PC-9 (cell line): ENCODE measurements around the gene PTPN14. TPM values are rescaled to one million over a fixed set of nuclear protein-coding genes. Genes with fewer than 3 reads are reported as not detected.

Experiments used
- BruUV-seq: library from RNA; stranded (reverse); fragments of 400-500 nt; replicated peaks from 2 replicates; lab custom pipeline; 2021; lab: Mats Ljungman, UMichigan
- CTCF ChIA-PET: fragments of 300-600 bp; sonication (Branson Sonifier 250); formaldehyde crosslinking; loops from one replicate; lab custom pipeline; 2022; ENCODE audit warnings: antibody characterized with exemption; lab: Charles Lee
- POLR2A ChIA-PET: fragments of 300-600 bp; sonication (Branson Sonifier 250); formaldehyde crosslinking; loops from one replicate; lab custom pipeline; 2022; ENCODE audit warnings: antibody characterized with exemption; ENCODE audit not compliant: unreplicated experiment; lab: Charles Lee
- DNase-seq, 2 experiments: peaks; one replicate each; pipeline versions ENCODE4 v3.0.0 to v3.0.0-alpha.2; 2015 to 2022; ENCODE audit warnings: mixed read lengths in 1 of 2
- H2AFZ ChIP-seq: fragments of 200-600 bp; sonication (generic); 2 replicates; pipeline ENCODE4 v1.8.1; 2017; ENCODE audit warnings: antibody characterized with exemption
- H3F3A ChIP-seq: fragments of 200-600 bp; sonication (generic); 2 replicates; pipeline ENCODE4 v1.8.1; 2017; ENCODE audit warnings: antibody characterized with exemption, mild to moderate bottlenecking, low read depth; ENCODE audit not compliant: insufficient read depth
- H3K27ac ChIP-seq: fragments of 200-600 bp; sonication (generic); 2 replicates; pipeline ENCODE4 v1.6.1; 2016; ENCODE audit warnings: mixed run types
- H3K27me3 ChIP-seq: fragments of 200-600 bp; sonication (generic); 2 replicates; pipeline ENCODE4 v1.6.1; 2016; ENCODE audit warnings: low read depth, mixed run types; ENCODE audit not compliant: insufficient read depth
- H3K36me3 ChIP-seq: fragments of 200-600 bp; sonication (generic); 2 replicates; pipeline ENCODE4 v1.6.1; 2016; ENCODE audit warnings: low read depth, mixed run types
- H3K4me1 ChIP-seq: fragments of 200-600 bp; sonication (generic); replicated peaks from 2 replicates; pipeline ENCODE4 v1.6.1; 2016; ENCODE audit warnings: mixed run types; ENCODE audit not compliant: insufficient read depth
- H3K4me2 ChIP-seq: fragments of 200-600 bp; sonication (generic); 2 replicates; pipeline ENCODE4 v1.6.1; 2017; ENCODE audit warnings: mixed run types
- H3K4me3 ChIP-seq: fragments of 200-600 bp; sonication (generic); 2 replicates; pipeline ENCODE4 v1.6.1; 2016; ENCODE audit warnings: mixed run types
- H3K79me2 ChIP-seq: fragments of 200-600 bp; sonication (generic); 2 replicates; pipeline ENCODE4 v1.6.1; 2017; ENCODE audit warnings: low read depth, mixed run types
- H3K9me2 ChIP-seq: fragments of 200-600 bp; sonication (generic); 2 replicates; pipeline ENCODE4 v1.8.1; 2017; ENCODE audit warnings: mild to moderate bottlenecking; ENCODE audit not compliant: insufficient read depth
- H3K9me3 ChIP-seq: fragments of 200-600 bp; sonication (generic); 2 replicates; pipeline ENCODE4 v1.8.1; 2016; ENCODE audit warnings: low read depth; ENCODE audit not compliant: insufficient read depth
- H4K20me1 ChIP-seq: fragments of 200-600 bp; sonication (generic); 2 replicates; pipeline ENCODE4 v1.8.1; 2017; ENCODE audit not compliant: insufficient read depth
- CTCF ChIP-seq: fragments of 200-600 bp; sonication (generic); conservative IDR thresholded peaks from 2 replicates; pipeline ENCODE4 v1.6.1; 2017; ENCODE audit warnings: mixed run types, antibody characterized with exemption, mild to moderate bottlenecking, moderate library complexity
- EZH2 ChIP-seq: fragments of 200-600 bp; sonication (generic); IDR thresholded peaks from 2 replicates; pipeline ENCODE4 v1.8.0; 2017; ENCODE audit warnings: antibody characterized with exemption, low read depth
- intact Hi-C: fragments of 100-400 bp; cut with micrococcal nuclease; formaldehyde crosslinking; loops from one replicate; pipeline ENCODE4 v1.10.0; 2022; ENCODE audit not compliant: unreplicated experiment
- total RNA-seq: library from RNA; stranded (reverse); gene quantifications from 2 replicates; pipeline ENCODE4 v1.2.3, GENCODE V29; 2021

Gene PTPN14
- total RNA-seq, 1 experiment from 2014 or later: 78.9 TPM

- Histone ChIP-seq H3K4me3 (no peak overlapping the region), H3F3A (no peaks in the 10 kb centered on the region), H3K27ac (no peak overlapping the region), H3K36me3 (0 out of 2 replicates have a peak, but pooled peaks cover 4% of the 10 kb centered on the region), H3K4me2 (no peak overlapping the region), H3K79me2 (no peaks in the 10 kb centered on the region), H4K20me1 (no peaks in the 10 kb centered on the region), H3K9me3 (no peaks in the 10 kb centered on the region), H2AFZ (no peak overlapping the region), H3K9me2 (no peaks in the 10 kb centered on the region), H3K27me3 (no peaks in the 10 kb centered on the region), H3K4me1 (no peaks in the 10 kb centered on the region)
- intact Hi-C loops: no loop called here
- no peak for DNase-seq
- POLR2A ChIA-PET: no interaction called here
- CTCF ChIA-PET: interaction anchor here (0.6 to 1.0 kb wide), 2 partner anchors 69 to 187 kb away, joined by 3 read pairs; no protein-coding TSS in a partner anchor
- BruUV-seq: no TSS peak
- TF ChIP-seq EZH2 (no peak), CTCF (no peak)
Observed at GRCh38 chr1:214404154-214404553, 147.2 kb downstream of the PTPN14 start.

- Histone ChIP-seq H3K4me1 (no peaks in the 10 kb centered on the region), H4K20me1 (no peaks in the 10 kb centered on the region), H3F3A (no peaks in the 10 kb centered on the region), H3K4me3 (no peak overlapping the region), H3K4me2 (no peak overlapping the region), H3K79me2 (no peaks in the 10 kb centered on the region), H3K9me3 (no peaks in the 10 kb centered on the region), H3K27ac (no peak overlapping the region), H3K36me3 (0 out of 2 replicates have a peak, but pooled peaks cover 4% of the 10 kb centered on the region), H3K27me3 (no peaks in the 10 kb centered on the region), H3K9me2 (no peaks in the 10 kb centered on the region), H2AFZ (no peak overlapping the region)
- BruUV-seq: no TSS peak
- DNase-seq: no peak
- TF ChIP-seq EZH2 (no peak), CTCF (no peak)
- intact Hi-C loops: no loop called here
- POLR2A ChIA-PET: no interaction called here
- CTCF ChIA-PET: no interaction called here
Observed at GRCh38 chr1:214403431-214403830, 148.0 kb downstream of the PTPN14 start.

GRCh38 chr1:214402613-214403083 is 148.8 kb downstream of the PTPN14 start:
- Histone ChIP-seq H2AFZ (no peak overlapping the region), H3K4me3 (no peak overlapping the region), H3K27ac (no peak overlapping the region), H3F3A (no peaks in the 10 kb centered on the region), H3K4me2 (no peak overlapping the region), H4K20me1 (no peaks in the 10 kb centered on the region), H3K27me3 (no peaks in the 10 kb centered on the region), H3K79me2 (no peaks in the 10 kb centered on the region), H3K36me3 (0 out of 2 replicates have a peak, but pooled peaks cover 4% of the 10 kb centered on the region), H3K4me1 (no peaks in the 10 kb centered on the region), H3K9me3 (no peaks in the 10 kb centered on the region), H3K9me2 (no peaks in the 10 kb centered on the region)
- ChIA-PET POLR2A (no interaction called here), CTCF (no interaction called here)
- intact Hi-C loops: no loop called here
- no TSS peak for BruUV-seq
- DNase-seq: no peak
- TF ChIP-seq EZH2: no peak
- TF ChIP-seq CTCF: no peak
